HepG2 (cell line): ENCODE data around the gene BAHD1. TPM values are rescaled to one million over a fixed set of nuclear protein-coding genes. Genes with fewer than 3 reads are reported as not detected.

ENCODE experiments used
- ATAC-seq: fragments of 200-7000 bp; cut with Tn5 transposase; 3 replicates; pipeline ENCODE4 v1.9.1; 2020; ENCODE audit warnings: mild to moderate bottlenecking, moderate library complexity
- BruUV-seq: library from RNA; stranded (reverse); fragments of 400-500 nt; replicated peaks from 2 replicates; lab custom pipeline; 2021; lab: Mats Ljungman, UMichigan
- CTCF ChIA-PET: fragments of 300-600 bp; formaldehyde crosslinking; extraction: SDS; loops from one replicate; lab custom pipeline; 2021; ENCODE audit warnings: low total read pairs, inconsistent platforms, low intra/inter-chr PET ratio; lab: Yijun Ruan, JAX
- POLR2A ChIA-PET: fragments of 350-600 bp; sonication (Branson Sonifier 250); formaldehyde crosslinking; loops from one replicate; lab custom pipeline; 2020; ENCODE audit warnings: antibody characterized with exemption, inconsistent platforms; lab: Yijun Ruan, JAX
- DNase-seq: peaks from one replicate; pipeline ENCODE4 v3.0.0-alpha.2; 2015; ENCODE audit warnings: low spot score
- FAIRE-seq: peaks from 3 replicates; lab custom pipeline; 2011; peaks lifted over from hg19 to GRCh38; lab: Jason Lieb, UNC
- H2AFZ ChIP-seq: one replicate; pipeline ENCODE4 v1.6.1; 2011; ENCODE audit warnings: low read length, inconsistent platforms
- H3K27ac ChIP-seq: fragments of 300-600 bp; 3 replicates; pipeline ENCODE4 v1.8.0; 2011; ENCODE audit warnings: mixed run types, mild to moderate bottlenecking, mixed read lengths, low read length, inconsistent platforms; ENCODE audit not compliant: insufficient read depth; ENCODE audit errors: extremely low read length
- H3K27me3 ChIP-seq, 2 experiments: fragments of 200-600 bp in 1 of 2; 2 replicates in 1 of 2; 3 replicates in 1 of 2; pipeline versions ENCODE4 v1.6.0 to v1.8.0; 2011; ENCODE audit warnings: low read length in 2 of 2, mild to moderate bottlenecking in 2 of 2, moderate library complexity in 2 of 2, inconsistent platforms in 1 of 2; ENCODE audit not compliant: insufficient read depth in 2 of 2, control insufficient read depth in 1 of 2
- H3K36me3 ChIP-seq, 2 experiments: fragments of 200-600 bp in 1 of 2; replicated peaks in 1 of 2; 2 replicates in 1 of 2; 3 replicates in 1 of 2; pipeline versions ENCODE4 v1.5.1 to v1.8.0; 2011; ENCODE audit warnings: low read length in 2 of 2, inconsistent platforms in 1 of 2; ENCODE audit not compliant: insufficient read depth in 2 of 2, control insufficient read depth in 1 of 2
- H3K4me1 ChIP-seq: 2 replicates; pipeline ENCODE4 v1.5.1; 2012; ENCODE audit warnings: low read length, inconsistent platforms; ENCODE audit not compliant: insufficient read depth
- H3K4me2 ChIP-seq: 2 replicates; pipeline ENCODE4 v1.6.0; 2011; ENCODE audit warnings: low read depth, low read length, inconsistent platforms
- H3K4me3 ChIP-seq, 3 experiments: fragments of 200-600 bp in 1 of 3; sonication (generic), shearing (Covaris generic) in 1 of 3; replicated peaks in 1 of 3; 2 replicates each; pipeline ENCODE4 v1.5.1; 2011 to 2016; ENCODE audit warnings: low read length in 3 of 3, inconsistent platforms in 2 of 3, low read depth in 2 of 3, mild to moderate bottlenecking in 2 of 3, control low read depth in 1 of 3, mixed read lengths in 1 of 3; ENCODE audit not compliant: insufficient read depth in 1 of 3
- H3K79me2 ChIP-seq: one replicate; pipeline ENCODE4 v1.6.1; 2011; ENCODE audit warnings: low read length, inconsistent platforms; ENCODE audit not compliant: insufficient read depth
- H3K9ac ChIP-seq: 2 replicates; pipeline ENCODE4 v1.6.0; 2011; ENCODE audit warnings: mild to moderate bottlenecking, low read depth, low read length, inconsistent platforms; ENCODE audit not compliant: insufficient read depth
- H3K9me3 ChIP-seq: 2 replicates; pipeline ENCODE4 v1.5.1; 2012; ENCODE audit warnings: mild to moderate bottlenecking, low read length
- H4K20me1 ChIP-seq: 2 replicates; pipeline ENCODE4 v1.6.0; 2011; ENCODE audit warnings: inconsistent platforms, mild to moderate bottlenecking, low read length, moderate library complexity; ENCODE audit not compliant: insufficient read depth
- FOXK2 ChIP-seq: fragments of 450-650 bp; IDR thresholded peaks from 2 replicates; pipeline ENCODE4 v1.6.1; 2016
- HIVEP1 ChIP-seq: sonication (generic); formaldehyde crosslinking; IDR thresholded peaks from 2 replicates; pipeline ENCODE4 v1.4.0; 2020; ENCODE audit warnings: mild to moderate bottlenecking, missing genetic modification reagents
- HNRNPL ChIP-seq: fragments of 200-400 bp; formaldehyde crosslinking; IDR thresholded peaks from 2 replicates; pipeline ENCODE4 v1.6.1; 2017; ENCODE audit warnings: mild to moderate bottlenecking, low read depth, low read length
- MYPOP ChIP-seq: sonication (generic); formaldehyde crosslinking; IDR thresholded peaks from 2 replicates; pipeline ENCODE4 v1.8.1; 2023; ENCODE audit warnings: mild to moderate bottlenecking, moderate library complexity, missing genetic modification reagents
- ZBTB7B ChIP-seq: sonication (generic); formaldehyde crosslinking; IDR thresholded peaks from 2 replicates; pipeline ENCODE4 v1.4.0; 2020; ENCODE audit warnings: missing genetic modification reagents
- ZC3H13 ChIP-seq: sonication (generic); formaldehyde crosslinking; IDR thresholded peaks from 2 replicates; pipeline ENCODE4 v1.8.1; 2023; ENCODE audit warnings: mild to moderate bottlenecking, missing genetic modification reagents, moderate library complexity
- ZNF124 ChIP-seq: sonication (generic); formaldehyde crosslinking; IDR thresholded peaks from 2 replicates; pipeline ENCODE4 v1.4.0; 2020; ENCODE audit warnings: missing genetic modification reagents
- ZNF747 ChIP-seq: sonication (generic); formaldehyde crosslinking; IDR thresholded peaks from 2 replicates; pipeline ENCODE4 v1.8.1; 2023; ENCODE audit warnings: missing genetic modification reagents, mild to moderate bottlenecking, borderline replicate concordance
- ZNF761 ChIP-seq: sonication (generic); formaldehyde crosslinking; conservative IDR thresholded peaks from 2 replicates; pipeline ENCODE4 v1.4.0; 2020; ENCODE audit warnings: mild to moderate bottlenecking, missing genetic modification reagents
- ZNF878 ChIP-seq: sonication (generic); formaldehyde crosslinking; IDR thresholded peaks from 2 replicates; pipeline ENCODE4 v1.8.1; 2023; ENCODE audit warnings: mild to moderate bottlenecking, missing genetic modification reagents, moderate library complexity
- WGBS: methylation state at CpG from one replicate; pipeline ENCODE4 v1.1.6; 2017; ENCODE audit warnings: low lambda C conversion rate; 5-methylcytosine and 5-hydroxymethylcytosine counted together
- in situ Hi-C: cut with HindIII; loops from 2 replicates; pipeline ENCODE4 v1.10.0; 2017; ENCODE audit warnings: low pct_unique_long_range_greater_than_20kb; ENCODE audit not compliant: extremely low pct_ligation_motif_present
- intact Hi-C: fragments of 100-400 bp; cut with micrococcal nuclease; formaldehyde crosslinking; loops from one replicate; pipeline ENCODE4 v1.10.0; 2022; ENCODE audit not compliant: unreplicated experiment
- polyA plus RNA-seq, 8 experiments: library from polyadenylated mRNA; depleted of rRNA in 3 of 8; stranded (reverse) in 7 of 8; unstranded in 1 of 8; fragments of >200 nt; fragmentation: Illumina TruSeq in 4 of 8; extraction: Trizol in 4 of 8; gene quantifications; 2 replicates each; pipeline versions ENCODE4 v1.2.1 to v1.2.3, GENCODE V29; 2011 to 2016; ENCODE audit warnings: low read depth in 4 of 8, missing spikeins in 1 of 8, mixed read lengths in 1 of 8; ENCODE audit not compliant: insufficient read depth in 1 of 8
- total RNA-seq, 5 experiments: library from RNA; depleted of rRNA; stranded (reverse); fragments of >200 nt; fragmentation: Illumina TruSeq; extraction: Trizol; gene quantifications; 2 replicates each; pipeline ENCODE4 v1.2.3, GENCODE V29; 2016; ENCODE audit warnings: low read depth in 1 of 5
- TF ChIP-seq, protein P1 (sequence below): sonication (generic); formaldehyde crosslinking; IDR thresholded peaks from 2 replicates; pipeline ENCODE4 v1.5.0; 2020; ENCODE audit warnings: mild to moderate bottlenecking, missing genetic modification reagents
- TF ChIP-seq, protein P2 (sequence below): sonication (generic); formaldehyde crosslinking; IDR thresholded peaks from 2 replicates; pipeline ENCODE4 v1.4.0; 2020; ENCODE audit warnings: mild to moderate bottlenecking, missing genetic modification reagents

Gene BAHD1
- total and polyA plus RNA-seq, 2 of the 13 experiments (the other 11 are each of a cell fraction or from before 2014, with no cell fraction given) = 3.3 to 8.7 TPM

DNA sequence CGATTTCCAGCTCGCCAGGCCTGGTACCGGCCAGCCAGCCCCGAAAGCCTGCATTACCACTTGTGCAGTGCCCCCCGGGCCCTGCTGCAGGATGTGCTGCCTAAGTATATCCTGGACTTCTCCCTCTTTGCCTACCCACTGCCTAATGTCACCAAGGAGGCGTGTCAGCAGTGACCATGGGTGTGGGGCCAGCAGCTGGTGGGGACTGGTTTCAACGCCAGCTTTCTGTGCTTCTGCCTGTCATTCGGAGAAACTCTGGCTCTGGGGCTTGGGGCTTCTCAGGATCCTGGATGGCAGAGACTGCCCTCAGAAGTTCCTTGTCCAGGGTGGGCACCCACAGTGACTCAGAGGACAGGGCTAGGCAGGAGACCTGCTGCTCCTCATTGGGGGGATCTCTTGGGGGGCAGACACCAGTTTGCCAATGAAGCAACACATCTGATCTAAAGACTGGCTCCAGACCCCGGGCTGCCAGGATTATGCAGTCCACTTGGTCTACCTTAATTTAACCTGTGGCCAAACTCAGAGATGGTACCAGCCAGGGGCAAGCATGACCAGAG is 31.5 kb downstream of the BAHD1 start:
- H3K4me3 ChIP-seq = peak overlapping the region; percentile 81 to 89 (median 89); a peak in 4 of 6 replicates

More for the DNA sequence above, 31.5 kb downstream of the BAHD1 start:
- ChIA-PET CTCF (no interaction called here), POLR2A (no interaction called here)
- H3K9ac ChIP-seq = peak overlapping the region; percentile 71; the same call in 1 of the 2 replicates
- in situ Hi-C loops (no loop called here), intact Hi-C loops (loop anchor here (5.0 kb wide), 1 partner anchor 35 kb away; no protein-coding TSS in a partner anchor)
- TSS peak; percentile 59 for BruUV-seq
- H4K20me1 ChIP-seq = no peaks in the 10 kb centered on the region
- H3K27ac ChIP-seq = no peak overlapping the region
- DNase-seq (no peak), ATAC-seq (no peak), FAIRE-seq (no peak)
- H3K79me2 ChIP-seq = no peaks in the 10 kb centered on the region
- peaks cover 0 to 7% of the 10 kb centered on the region in 2 experiments; a peak in 1 of 5 replicates for H3K27me3 ChIP-seq
- 85% methylated on average over 7 of the region's 9 CpGs for WGBS
- peak; percentile 57; the same call in 1 of the 2 replicates for TF ChIP-seq ZC3H13 (CRISPR knock-in tag)
- TF ChIP-seq, protein P1, sequence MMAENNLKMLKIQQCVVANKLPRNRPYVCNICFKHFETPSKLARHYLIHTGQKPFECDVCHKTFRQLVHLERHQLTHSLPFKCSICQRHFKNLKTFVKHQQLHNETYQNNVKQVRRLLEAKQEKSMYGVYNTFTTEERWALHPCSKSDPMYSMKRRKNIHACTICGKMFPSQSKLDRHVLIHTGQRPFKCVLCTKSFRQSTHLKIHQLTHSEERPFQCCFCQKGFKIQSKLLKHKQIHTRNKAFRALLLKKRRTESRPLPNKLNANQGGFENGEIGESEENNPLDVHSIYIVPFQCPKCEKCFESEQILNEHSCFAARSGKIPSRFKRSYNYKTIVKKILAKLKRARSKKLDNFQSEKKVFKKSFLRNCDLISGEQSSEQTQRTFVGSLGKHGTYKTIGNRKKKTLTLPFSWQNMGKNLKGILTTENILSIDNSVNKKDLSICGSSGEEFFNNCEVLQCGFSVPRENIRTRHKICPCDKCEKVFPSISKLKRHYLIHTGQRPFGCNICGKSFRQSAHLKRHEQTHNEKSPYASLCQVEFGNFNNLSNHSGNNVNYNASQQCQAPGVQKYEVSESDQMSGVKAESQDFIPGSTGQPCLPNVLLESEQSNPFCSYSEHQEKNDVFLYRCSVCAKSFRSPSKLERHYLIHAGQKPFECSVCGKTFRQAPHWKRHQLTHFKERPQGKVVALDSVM (CRISPR knock-in tag) = no peak
- no peak for TF ChIP-seq FOXK2
- TF ChIP-seq, protein P2, sequence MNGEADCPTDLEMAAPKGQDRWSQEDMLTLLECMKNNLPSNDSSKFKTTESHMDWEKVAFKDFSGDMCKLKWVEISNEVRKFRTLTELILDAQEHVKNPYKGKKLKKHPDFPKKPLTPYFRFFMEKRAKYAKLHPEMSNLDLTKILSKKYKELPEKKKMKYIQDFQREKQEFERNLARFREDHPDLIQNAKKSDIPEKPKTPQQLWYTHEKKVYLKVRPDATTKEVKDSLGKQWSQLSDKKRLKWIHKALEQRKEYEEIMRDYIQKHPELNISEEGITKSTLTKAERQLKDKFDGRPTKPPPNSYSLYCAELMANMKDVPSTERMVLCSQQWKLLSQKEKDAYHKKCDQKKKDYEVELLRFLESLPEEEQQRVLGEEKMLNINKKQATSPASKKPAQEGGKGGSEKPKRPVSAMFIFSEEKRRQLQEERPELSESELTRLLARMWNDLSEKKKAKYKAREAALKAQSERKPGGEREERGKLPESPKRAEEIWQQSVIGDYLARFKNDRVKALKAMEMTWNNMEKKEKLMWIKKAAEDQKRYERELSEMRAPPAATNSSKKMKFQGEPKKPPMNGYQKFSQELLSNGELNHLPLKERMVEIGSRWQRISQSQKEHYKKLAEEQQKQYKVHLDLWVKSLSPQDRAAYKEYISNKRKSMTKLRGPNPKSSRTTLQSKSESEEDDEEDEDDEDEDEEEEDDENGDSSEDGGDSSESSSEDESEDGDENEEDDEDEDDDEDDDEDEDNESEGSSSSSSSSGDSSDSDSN (CRISPR knock-in tag) = no peak
- TF ChIP-seq ZNF747 (CRISPR knock-in tag) = no peak
- TF ChIP-seq HIVEP1 = no peak
- TF ChIP-seq HNRNPL = 0 out of 2 replicates have a peak, but pooled peaks have one; percentile 17
- TF ChIP-seq ZNF878 (CRISPR knock-in tag) = no peak
- TF ChIP-seq ZNF761 (CRISPR knock-in tag) = no peak
- no peak for TF ChIP-seq MYPOP (CRISPR knock-in tag)
- TF ChIP-seq ZNF124 = no peak
- TF ChIP-seq ZBTB7B (CRISPR knock-in tag) = no peak
- H3K4me1 ChIP-seq = peaks cover 29% of the 10 kb centered on the region
- H3K9me3 ChIP-seq = no peaks in the 10 kb centered on the region
- no peak overlapping the region for H2AFZ ChIP-seq
- H3K36me3 ChIP-seq = no peaks in the 10 kb centered on the region
- H3K4me2 ChIP-seq = peak overlapping the region; percentile 83
